Stimulated activated CD4-positive, alpha-beta T cell treated with anti-CD3 and anti-CD28 coated beads, Interleukin-12 subunit alpha, Interleukin-12 subunit beta, amount 100 ng/mL, for 4 hours (primary cell): Measurements from ENCODE around the gene N4BP2L1.
"Not testable (repeated sequence)": the region's sequence is repeated elsewhere in the genome, so short reads cannot be mapped to it uniquely, and the experiment has no call there.

Experiments used
- DNase-seq: peaks from one replicate; pipeline ENCODE4 v3.0.0-alpha.2; 2020

N4BP2L1 gene

DNA sequence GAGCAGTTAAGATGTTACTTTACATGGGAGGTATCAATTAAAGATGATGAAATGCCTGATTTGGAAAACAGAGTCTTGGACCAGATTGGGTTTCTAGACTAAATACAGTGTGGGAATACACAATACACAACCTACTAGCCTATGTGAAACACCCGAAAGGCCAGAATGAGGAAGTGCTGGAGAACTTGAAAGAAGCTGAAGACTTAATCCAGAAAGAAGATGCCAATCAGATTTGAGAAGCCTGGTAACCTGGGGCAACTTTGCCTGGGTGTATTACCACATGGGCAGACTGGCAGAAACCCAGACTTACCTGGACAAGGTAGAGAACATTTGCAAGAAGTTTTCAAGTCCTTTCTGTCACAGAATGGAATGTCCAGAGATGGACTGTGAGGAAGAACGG is 43.2 kb downstream of the N4BP2L1 start:
- no peak for DNase-seq

DNA sequence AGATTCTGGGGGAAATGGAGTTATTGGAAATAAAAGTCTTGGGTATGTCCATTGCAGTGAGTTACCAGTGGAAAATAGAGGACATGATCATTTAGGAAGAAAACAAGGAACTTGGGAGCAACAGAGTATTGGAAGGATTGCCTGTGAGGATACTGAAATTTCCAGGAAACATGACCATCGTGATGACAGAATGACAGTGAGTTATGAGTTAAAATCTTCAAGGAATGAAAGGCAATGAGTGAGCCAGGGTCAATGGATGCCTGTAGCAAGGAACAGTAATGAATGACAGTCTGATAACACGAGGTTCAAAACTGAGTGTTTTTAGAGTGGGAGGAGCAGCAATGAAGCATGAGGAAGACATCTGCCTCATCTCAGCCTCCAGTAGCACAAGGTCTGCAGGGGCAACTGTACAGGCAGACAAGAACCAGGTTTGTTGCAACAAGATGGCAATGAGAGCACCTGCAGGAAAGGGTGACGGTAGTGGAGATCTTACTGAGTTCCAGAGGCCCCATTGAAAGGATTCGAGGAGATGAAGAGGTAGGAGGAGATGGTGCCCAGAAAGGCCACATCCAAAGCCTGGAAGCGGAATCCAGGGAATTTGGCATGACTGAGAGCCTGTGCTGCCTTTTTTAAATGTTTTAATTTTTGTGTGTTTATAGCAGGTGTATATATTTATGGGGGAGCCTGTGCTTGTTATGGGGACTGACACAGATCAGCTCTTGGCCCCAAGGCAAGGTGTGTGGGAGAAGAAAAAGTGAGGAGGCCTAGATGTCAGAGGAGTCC is 43.9 kb downstream of the N4BP2L1 start:
- DNase-seq: no peak

DNA sequence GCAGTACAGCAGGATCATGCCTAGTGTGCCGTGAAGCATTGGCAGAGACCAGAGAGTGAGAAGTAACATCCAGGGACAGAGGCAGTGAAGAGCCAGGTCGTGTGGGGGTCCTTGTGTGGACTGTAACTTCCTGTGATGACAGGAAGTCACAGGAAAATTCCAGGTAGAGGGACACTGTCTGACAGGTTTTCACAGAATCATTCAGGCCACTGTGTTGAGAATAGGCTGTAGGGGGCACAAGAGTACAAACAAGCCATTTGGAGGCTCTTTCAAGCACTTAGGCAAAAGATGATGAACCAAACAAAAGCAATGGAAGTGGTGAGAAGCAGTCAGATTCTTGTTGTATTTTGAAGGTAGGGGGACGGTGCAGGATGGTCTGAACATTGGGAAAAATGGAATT is 46.4 kb downstream of the N4BP2L1 start:
- no peak for DNase-seq

DNA sequence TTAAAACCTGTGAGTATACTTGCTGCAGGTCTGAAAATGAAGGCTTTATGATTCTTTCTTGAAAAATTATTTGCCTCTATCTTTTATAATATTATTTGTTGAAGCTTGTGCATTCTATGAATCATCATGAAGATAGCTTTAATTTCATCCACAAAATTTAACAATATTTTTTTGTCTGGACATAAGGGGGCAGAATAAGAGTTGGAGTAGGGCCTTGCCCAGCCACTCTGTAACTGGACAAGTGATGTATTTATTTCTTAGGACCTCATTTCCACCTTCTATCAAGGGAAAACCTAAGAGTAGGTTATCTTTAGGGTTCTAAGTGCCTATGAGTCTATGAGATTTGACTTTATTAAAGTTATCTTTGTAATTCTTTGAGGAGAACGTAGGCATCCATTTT is 49.9 kb downstream of the N4BP2L1 start:
- DNase-seq: no peak

DNA sequence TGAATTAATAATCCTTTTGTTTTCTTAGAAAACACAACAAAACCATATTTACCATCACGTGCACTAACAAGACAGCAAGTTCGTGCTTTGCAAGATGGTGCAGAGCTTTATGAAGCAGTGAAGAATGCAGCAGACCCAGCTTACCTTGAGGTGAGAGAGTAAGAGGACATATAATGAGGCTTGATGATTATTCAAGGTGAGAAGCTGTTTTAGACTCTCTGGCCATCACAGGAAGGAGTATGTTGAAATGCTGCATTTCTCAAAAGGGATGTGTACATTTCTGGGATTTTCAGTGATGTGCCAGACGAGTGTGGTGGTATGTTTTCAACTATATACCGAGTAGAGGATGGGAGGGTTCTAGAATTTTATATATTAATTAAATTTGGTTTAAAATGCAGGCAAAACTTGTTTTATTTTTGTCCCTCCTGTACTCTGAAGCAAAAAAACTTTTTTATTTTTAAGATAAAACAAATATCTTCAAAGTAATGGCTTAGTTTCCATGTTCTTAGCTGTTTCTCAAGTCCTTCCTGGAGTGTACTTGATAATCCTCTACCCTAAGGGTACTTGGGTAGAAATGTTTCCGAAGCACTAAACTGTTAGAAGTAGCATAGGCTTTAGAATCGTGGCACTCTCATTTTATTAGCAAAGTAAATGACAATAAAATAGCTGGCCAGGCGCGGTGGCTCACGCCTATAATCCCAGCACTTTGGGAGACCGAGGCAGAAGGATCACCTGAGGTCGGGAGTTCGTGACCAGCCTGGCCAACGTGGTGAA is 51.1 kb downstream of the N4BP2L1 start:
- no peak for DNase-seq

DNA sequence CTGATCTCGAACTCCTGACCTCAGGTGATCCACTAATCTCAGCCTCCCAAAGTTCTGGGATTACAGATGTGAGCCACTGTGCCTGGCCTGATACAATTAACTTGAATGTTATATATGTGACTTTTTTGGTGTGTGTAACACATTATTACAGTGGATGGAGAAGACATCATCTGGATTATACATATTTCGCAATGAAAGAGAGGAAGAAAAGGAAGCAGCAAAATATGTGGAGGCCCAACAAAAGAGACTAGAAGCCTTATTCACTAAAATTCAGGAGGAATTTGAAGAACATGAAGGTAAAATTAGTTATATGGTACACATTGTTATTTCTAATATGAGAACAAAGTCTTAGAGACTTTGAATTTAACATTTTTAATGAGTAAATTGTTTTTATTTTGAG is 57.1 kb downstream of the N4BP2L1 start:
- no peak for DNase-seq

DNA sequence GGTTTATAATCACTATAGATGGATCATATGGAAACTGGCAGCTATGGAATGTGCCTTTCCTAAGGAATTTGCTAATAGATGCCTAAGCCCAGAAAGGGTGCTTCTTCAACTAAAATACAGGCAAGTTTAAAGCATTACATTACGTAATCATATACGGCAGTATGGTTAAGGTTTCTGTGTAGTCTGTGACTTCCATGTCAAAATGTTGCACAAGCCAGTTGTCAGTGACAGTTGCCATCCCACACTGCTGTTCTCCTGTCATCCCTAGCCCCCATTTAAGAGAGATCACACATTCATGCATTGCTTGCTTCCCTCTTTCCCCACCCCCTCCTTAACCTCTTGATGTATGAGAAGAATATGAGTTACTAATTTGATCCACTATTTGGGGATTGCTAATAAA is 65.4 kb downstream of the N4BP2L1 start:
- DNase-seq: no peak

DNA sequence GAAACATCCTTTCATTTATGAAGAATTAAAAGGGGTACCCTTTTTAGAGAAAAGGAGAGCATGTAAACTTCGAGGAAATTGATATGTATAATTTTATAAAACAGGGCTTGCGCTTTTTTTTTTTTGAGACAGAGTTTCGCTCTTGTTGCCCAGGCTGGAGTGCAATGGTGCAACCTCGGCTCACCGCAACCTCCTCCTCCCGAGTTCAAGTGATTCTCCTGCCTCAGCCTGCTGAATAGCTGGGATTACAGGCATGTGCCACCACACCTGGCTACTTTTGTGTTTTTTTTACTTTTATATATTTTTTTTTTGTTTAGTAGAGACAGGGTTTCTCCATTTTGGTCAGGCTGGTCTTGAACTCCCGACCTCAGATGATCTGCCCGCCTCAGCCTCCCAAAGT is 72.0 kb downstream of the N4BP2L1 start:
- DNase-seq: not testable (repeated sequence)

DNA sequence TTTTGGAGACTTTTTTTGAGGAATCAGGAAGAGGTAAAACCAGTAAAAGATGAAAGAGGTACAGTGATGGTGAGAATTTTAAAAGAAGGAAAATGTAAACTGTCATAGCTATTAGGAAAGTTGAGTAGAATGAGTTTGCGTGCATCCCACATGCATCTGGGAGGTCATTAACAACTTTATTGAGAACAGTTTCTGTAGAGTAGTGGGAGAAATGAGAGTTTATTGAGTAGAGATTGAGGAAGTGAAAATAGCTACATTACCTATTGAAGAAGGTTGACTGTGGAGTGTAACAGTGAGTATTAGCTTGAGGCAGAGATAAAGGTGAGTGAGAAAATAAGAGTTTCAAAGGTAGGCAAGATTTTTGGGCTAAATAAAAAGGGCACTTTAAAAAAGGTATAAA is 73.9 kb downstream of the N4BP2L1 start:
- DNase-seq: no peak

DNA sequence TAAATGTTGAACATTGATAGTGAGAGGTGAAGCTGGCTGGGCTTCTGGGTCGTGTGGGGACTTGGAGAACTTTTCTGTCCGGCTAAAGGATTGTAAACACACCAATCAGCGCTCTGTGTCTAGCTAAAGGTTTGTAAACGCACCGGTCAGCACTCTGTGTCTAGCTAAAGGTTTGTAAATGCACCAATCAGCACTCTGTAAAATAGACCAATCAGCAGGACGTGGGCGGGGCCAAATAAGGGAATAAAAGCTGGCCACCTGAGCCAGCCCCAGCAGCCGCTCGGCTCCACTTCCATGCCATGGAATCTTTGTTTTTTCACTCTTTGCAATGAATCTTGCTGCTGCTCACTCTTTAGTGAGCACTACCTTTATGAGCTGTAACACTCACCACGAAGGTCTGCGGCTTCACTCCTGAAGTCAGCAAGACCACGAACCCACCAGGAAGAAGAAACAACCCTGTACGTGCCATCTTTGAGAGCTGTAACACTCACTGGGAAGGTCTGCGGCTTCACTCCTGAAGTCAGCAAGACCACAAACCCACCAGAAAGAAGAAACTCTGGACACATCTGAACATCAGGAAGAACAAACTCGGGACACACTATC is 77.0 kb downstream of the N4BP2L1 start:
- not testable (repeated sequence) for DNase-seq
